ENCODE results near the gene UNCX.

The UNCX gene

GRCh38 chr7:1244700-1245523 lies 12.2 kb downstream of the UNCX start:
- no peak for DNase-seq

GRCh38 chr7:1245524-1246050 lies 12.9 kb downstream of the UNCX start:
- DNase-seq, result no peak

GRCh38 chr7:1246160-1246870 lies 13.6 kb downstream of the UNCX start:
- DNase-seq, result peak in 2 of 3 donors; percentile 36 to 47

GRCh38 chr7:1246871-1247526 lies 14.3 kb downstream of the UNCX start:
- DNase-seq, result no peak

- no peak for DNase-seq
Observed at GRCh38 chr7:1247527-1248041, 14.9 kb downstream of the UNCX start.

- no peak for DNase-seq
Observed at GRCh38 chr7:1248143-1248915, 15.7 kb downstream of the UNCX start.

- DNase-seq, result no peak
Observed at GRCh38 chr7:1248916-1249581, 16.4 kb downstream of the UNCX start.

- DNase-seq, result no peak
Observed at GRCh38 chr7:1249731-1250130, 17.1 kb downstream of the UNCX start.

GRCh38 chr7:1250901-1251300 lies 18.2 kb downstream of the UNCX start:
- no peak for DNase-seq

GRCh38 chr7:1251796-1252539 lies 19.3 kb downstream of the UNCX start:
- no peak for DNase-seq

- no peak for DNase-seq
Observed at GRCh38 chr7:1252540-1253090, 19.9 kb downstream of the UNCX start.

GRCh38 chr7:1253681-1254181 lies 21.1 kb downstream of the UNCX start:
- no peak for DNase-seq

GRCh38 chr7:1254281-1255079 lies 21.8 kb downstream of the UNCX start:
- no peak for DNase-seq

- no peak for DNase-seq
Observed at GRCh38 chr7:1255080-1255816, 22.6 kb downstream of the UNCX start.

GRCh38 chr7:1255817-1256340 lies 23.2 kb downstream of the UNCX start:
- DNase-seq, result no peak

GRCh38 chr7:1256621-1257020 lies 23.9 kb downstream of the UNCX start:
- DNase-seq, result no peak

- DNase-seq, result no peak
Observed at GRCh38 chr7:1257221-1257620, 24.5 kb downstream of the UNCX start.

- DNase-seq, result no peak
Observed at GRCh38 chr7:1257863-1258262, 25.2 kb downstream of the UNCX start.
